ENCODE results near the gene GEMIN7.

Gene GEMIN7

DNA sequence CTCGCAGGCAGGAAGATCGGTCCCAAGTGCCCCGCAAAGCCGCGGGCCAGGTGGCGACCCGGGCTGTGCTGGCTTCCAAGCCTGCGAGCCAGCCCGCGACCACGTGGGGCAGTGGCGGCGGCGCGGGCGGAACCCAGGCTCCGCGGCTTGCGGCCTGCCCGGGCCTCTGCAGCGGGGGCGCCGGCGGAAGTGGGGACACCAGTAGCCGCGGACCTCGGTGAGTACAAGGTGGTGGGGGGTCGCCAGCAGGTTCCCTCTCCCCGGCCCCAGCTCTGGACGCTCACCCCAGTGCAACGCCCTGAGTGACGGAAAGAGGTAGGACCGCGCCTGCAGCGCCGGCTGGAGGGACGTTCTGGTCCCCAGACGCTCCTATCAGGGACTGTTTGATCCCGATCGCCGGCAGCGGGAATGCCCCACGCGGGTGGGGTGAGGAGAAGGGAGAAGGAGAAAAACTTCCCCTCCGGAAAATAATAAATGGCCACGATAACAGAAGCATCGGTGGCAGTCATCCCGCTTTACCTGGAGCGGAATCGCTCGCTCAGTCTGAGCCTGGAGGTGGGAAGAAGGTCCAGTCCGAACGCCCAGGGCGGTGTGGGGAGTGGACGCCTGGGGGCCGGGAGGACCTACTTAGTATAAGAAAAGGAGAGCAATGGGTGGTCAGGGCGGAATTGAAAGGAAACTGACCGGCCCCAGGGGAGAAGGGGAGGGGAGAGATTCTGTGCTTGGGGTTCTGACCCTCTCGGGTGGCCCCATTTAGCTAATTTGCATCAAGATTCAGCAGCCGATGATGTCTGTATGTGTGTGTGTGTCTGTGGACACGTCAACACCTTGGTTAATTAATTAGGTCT is at the start of gene GEMIN7:
Gene GEMIN7 (plus strand): TSS at position 198 of the 848 bp plus-strand sequence. CDS start 10,855 bp downstream, outside the sequence.
- peak; percentile 64 to 66 for DNase-seq

DNA sequence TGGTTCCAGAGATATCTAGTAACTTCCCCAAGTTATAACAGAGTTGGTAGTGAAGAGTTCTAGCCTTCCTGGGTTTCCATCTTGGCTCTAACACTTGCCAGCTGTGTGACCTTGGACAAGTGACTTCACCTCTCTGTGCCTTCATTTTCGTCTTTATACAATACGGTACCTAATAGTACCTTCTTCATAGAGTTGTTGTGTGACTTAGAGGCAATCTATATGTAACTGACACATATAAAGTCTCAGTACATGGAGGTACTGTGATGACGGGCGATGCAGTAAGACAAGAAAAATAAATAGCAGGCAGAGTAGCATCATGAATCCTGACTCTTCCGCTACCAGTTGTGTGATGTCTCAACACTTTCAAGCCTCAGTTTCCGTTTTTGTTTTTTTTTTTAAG is 48.2 kb upstream of the GEMIN7 start:
- DNase-seq: no peak

GRCh38 chr19:45032421-45032820 is 46.6 kb upstream of the GEMIN7 start:
- no peak for DNase-seq

DNA sequence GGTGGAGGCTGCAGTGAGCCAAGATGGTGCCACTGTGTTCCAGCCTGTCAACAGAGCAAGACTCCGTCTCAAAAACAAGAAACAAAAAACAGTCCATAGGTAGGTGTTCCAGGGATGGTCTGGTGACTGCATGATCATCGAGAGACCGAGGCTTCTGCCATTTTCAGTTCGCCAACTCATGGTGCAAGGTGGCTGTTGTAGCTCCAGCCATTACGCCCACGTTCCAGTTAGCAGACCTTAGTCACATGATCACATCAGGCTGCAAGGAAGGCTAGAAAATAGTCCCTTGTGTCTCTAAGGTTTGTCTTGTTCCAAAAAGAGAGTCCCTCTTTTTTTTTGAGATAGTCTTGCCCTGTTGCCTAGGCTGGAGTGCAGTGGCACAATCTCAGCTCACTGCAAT is 43.3 kb upstream of the GEMIN7 start:
- no peak for DNase-seq

DNA sequence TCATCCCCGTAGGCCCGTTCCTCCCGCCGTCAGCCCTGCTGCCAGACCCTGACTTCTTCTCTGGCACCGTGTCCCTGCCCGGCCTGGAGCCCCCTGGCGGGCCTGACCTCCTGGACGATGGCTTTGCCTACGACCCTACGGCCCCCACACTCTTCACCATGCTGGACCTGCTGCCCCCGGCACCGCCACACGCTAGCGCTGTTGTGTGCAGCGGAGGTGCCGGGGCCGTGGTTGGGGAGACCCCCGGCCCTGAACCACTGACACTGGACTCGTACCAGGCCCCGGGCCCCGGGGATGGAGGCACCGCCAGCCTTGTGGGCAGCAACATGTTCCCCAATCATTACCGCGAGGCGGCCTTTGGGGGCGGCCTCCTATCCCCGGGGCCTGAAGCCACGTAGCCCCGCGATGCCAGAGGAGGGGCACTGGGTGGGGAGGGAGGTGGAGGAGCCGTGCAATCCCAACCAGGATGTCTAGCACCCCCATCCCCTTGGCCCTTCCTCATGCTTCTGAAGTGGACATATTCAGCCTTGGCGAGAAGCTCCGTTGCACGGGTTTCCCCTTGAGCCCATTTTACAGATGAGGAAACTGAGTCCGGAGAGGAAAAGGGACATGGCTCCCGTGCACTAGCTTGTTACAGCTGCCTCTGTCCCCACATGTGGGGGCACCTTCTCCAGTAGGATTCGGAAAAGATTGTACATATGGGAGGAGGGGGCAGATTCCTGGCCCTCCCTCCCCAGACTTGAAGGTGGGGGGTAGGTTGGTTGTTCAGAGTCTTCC is 41.5 kb upstream of the GEMIN7 start:
- DNase-seq: no peak

GRCh38 chr19:45038931-45039893 is 39.8 kb upstream of the GEMIN7 start, which contains the start of gene CLASRP:
TSS of gene CLASRP (plus strand) at chr19:45039045. CDS start at chr19:45040213, 1,168 bp downstream.
- peak; percentile 79 to 90 for DNase-seq

DNA sequence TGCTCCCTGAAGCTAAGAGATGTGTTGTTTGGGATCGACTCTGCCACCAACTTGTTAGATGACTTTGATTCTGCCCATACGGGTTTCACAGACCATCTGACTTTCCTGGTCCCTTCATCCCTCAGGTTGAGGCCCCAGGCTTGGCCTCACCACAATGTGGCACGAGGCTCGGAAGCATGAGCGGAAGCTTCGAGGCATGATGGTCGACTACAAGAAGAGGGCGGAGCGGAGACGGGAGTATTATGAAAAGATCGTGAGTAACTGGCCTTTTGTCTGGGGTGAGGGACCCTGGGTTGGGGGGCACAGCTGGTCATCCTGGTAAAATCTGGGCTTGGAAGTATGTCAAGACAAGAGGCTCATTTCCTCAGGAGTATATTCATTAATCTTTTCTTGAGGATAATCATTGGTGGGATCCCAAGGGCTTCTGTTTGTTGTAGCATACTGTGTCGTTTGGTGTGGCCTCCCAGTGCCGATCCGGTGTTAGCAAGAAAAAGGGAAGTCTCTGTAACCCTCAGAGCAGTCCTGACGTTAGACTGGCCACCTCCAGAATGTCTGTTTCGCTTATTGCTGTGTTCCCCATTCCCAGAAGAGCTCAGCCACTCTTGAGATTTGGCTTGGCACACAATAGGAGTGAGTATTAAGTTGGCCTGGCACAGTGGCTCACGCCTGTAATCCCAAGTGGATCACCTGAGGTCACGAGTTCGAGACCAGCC is 38.8 kb upstream of the GEMIN7 start:
- no peak for DNase-seq

GRCh38 chr19:45041125-45041524 is 37.9 kb upstream of the GEMIN7 start:
- DNase-seq: no peak

DNA sequence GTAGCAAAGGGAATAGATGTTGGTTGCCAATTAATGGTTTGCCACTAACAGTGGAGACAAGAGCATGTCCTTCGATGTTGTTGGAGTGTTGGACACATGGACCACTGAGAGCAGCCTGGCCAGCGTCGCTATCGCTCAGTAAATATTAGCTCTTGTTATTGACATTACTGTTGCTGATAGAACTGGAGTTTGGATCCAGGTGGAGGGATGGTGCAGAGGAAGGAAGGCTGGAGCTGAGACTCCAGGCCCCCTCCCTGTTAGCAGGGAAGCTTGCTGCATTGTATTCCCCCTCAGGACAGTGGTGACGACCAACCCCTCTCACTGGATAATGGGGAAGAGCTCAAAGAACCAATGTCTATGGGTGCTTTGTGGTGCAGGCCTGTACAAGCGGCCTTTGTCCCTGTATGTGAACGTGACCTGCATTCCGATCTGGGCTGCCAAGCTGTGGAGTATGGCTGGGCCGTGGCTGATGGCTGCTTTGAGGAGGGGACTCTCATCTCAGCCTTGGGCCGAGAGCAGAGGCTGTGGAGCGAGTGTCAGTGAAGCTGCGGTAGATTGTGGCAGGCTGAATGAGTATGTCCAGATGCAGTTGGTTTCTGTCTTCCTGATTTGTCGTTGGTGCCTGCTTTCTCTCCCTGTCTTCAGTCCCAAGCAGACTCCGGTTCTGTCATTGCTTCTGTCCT is 33.2 kb upstream of the GEMIN7 start:
- DNase-seq: peak; percentile 83 to 96

DNA sequence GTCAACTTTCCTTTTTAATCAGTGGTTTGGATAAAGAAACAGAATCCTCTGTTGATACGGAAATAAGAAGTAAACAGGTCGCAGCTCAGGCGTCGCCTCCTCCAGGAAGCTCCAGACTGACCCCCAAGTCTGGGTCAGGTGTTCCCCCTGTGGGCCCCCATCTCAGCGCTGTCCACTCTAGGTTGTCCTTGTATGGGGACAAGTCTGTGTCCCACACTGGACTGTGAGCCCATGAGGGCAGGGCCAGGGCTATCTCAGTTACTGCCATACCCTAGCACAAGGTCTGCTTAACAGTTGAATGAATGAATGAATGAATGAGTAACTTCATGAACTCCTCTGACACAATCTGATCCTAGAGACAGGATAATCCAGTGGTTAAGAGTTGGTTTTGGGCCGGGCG is 32.7 kb upstream of the GEMIN7 start:
- no peak for DNase-seq

DNA sequence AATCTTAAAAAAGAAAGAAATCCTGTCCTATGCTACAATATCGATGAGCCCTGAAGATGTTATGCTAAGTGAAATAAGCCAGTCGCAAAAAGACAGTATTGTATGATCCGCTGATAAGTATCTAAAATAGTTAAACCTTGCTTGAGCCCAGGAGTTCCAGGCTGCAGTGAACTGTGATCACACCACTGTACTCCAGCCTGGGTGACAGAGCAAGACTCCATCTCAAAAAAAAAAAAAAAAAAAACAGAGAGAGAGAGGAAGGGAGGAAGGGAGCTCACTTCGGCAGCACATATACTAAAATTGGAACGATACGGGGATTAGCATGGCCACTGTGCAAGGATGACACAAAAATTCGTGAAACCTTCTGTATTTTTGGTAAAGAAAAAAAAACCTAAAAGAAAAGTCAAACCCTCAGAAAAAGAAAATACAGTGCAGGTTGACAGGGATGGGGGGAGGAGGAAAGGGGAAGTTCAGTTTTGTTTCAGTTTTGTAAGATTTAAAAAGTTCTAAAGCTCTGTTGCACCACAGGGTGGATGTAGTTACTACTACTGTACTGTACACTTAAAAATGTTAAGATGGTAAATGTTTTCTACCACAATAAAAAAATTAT is 31.8 kb upstream of the GEMIN7 start:
- DNase-seq: no peak

- DNase-seq: peak in 1 of 2 donors; percentile 20
Observed at GRCh38 chr19:45049073-45049736, 29.9 kb upstream of the GEMIN7 start.

- DNase-seq: no peak
Observed at GRCh38 chr19:45050036-45050435, 29.0 kb upstream of the GEMIN7 start.

DNA sequence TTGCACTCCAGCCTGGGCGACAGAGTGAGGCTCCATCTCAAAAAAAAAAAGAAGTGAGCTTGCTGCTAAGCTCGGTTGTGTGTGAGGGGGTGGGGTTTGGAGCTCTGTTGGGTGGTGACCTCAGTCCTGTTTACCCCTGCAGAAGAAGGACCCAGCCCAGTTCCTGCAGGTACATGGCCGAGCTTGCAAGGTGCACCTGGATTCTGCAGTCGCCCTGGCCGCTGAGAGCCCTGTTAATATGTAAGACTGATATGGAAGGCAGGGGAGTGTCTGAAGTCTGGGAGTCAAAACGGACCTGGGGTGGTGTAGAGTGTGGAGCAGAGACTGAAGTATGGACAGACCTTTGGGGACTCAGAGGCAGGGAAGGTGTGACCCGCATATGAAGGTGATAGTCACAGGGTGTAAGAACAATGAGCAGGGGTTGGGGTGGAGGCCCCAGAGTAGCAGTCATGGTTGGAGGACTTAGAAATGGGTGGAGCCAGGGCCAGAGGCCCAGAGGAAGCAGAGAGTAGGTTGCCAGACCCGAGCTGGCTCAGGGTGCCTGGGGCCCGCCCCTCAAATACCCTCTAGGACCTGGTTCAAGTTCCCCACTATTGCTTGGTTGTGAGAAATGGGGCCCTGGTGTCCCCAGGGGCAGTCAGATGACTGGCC is 27.0 kb upstream of the GEMIN7 start:
- DNase-seq: no peak

- DNase-seq: no peak
Observed at GRCh38 chr19:45056831-45057230, 22.2 kb upstream of the GEMIN7 start.

GRCh38 chr19:45057444-45057843 is 21.6 kb upstream of the GEMIN7 start:
- no peak for DNase-seq

GRCh38 chr19:45058622-45059159 is 20.4 kb upstream of the GEMIN7 start:
- no peak for DNase-seq

DNA sequence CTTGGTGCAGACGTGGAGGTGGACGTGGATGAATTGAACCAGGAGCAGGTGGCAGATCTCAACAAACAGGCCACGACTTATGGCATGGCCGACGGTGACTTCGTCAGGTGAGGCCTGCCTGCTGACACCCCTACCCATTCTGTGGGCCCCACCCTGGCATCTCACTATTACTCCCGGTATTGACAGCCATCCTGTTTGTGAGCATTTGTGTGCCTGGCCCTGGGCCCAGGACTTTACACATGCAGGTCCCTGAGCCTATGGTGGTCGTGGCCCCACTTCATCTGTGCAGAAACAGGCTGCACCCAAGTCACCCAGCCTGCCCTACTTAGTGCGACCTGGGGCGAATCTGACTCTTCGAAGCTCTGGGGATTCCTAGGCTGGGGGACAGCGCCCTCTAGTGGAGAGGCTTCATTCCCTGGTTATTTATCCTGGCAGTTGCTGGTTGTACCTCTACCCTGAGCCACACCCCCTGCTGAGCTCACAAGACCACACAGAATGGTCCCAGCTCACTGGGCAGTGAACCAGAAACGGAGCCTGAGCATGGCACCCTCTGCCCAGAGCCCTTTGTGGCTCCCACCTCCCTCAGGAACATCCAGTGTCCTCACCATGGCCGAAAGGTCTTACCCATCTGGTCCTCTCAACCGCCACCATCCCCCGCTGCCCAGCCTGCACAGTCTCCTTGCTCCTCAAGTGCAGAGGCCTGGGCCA is 19.6 kb upstream of the GEMIN7 start:
- peak; percentile 52 to 74 for DNase-seq

DNA sequence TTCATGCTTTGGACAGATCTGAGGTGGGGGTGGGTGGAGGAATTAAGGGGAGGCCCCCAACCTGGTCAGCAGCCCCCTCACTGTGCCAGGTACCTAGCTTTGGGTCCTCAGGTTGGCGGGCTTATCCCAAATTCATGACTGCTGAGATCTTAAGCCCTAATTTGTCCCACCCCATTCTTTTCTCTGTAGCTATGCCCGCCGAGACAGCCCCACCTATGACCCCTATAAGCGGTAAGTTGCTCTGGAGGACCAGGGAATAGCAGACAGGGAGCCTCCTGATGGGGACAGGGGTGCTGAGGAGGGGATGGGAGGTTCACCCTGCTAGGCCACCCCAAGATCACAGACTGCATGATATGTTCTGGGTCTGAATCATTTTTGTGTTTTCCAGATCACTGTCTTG is 17.1 kb upstream of the GEMIN7 start:
- no peak for DNase-seq

Data from hippocampal formation (tissue), 2 donors.